SK-N-SH treated with all-trans-retinoic acid at 6 μM for 48 hours (cell line): ENCODE measurements around the gene CBLN1.

Experiments
- ATAC-seq: fragments of 200-7000 bp; cut with Tn5 transposase; 3 replicates; pipeline ENCODE4 v1.9.1; 2020; ENCODE audit warnings: mild to moderate bottlenecking, moderate library complexity
- ARNTL ChIP-seq: fragments of 450-650 bp; formaldehyde crosslinking; IDR thresholded peaks from 2 replicates; pipeline ENCODE4 v1.5.0; 2020; ENCODE audit warnings: low read depth, mild to moderate bottlenecking, moderate library complexity, borderline replicate concordance
- BACH2 ChIP-seq: fragments of 250-450 bp; sonication (Bioruptor Pico); IDR thresholded peaks from 2 replicates; pipeline ENCODE4 v1.9.0; 2021; ENCODE audit warnings: mild to moderate bottlenecking, borderline replicate concordance
- CSDC2 ChIP-seq: fragments of 250-450 bp; sonication (Bioruptor Pico); IDR thresholded peaks from 2 replicates; pipeline ENCODE4 v1.5.0; 2020; ENCODE audit warnings: mild to moderate bottlenecking, moderate library complexity
- CSRNP3 ChIP-seq: fragments of 250-450 bp; sonication (Bioruptor Pico); IDR thresholded peaks from 2 replicates; pipeline ENCODE4 v1.5.1; 2021; ENCODE audit warnings: mild to moderate bottlenecking, moderate library complexity
- GLIS3 ChIP-seq: fragments of 250-450 bp; sonication (Bioruptor Pico); IDR thresholded peaks from 2 replicates; pipeline ENCODE4 v1.5.0; 2020; ENCODE audit warnings: mild to moderate bottlenecking, moderate library complexity
- ISL1 ChIP-seq: fragments of 250-450 bp; sonication (Bioruptor Pico); IDR thresholded peaks from 2 replicates; pipeline ENCODE4 v2.1.2; 2022; ENCODE audit warnings: mild to moderate bottlenecking, moderate library complexity
- OSR1 ChIP-seq: fragments of 250-450 bp; sonication (Bioruptor Pico); IDR thresholded peaks from 2 replicates; pipeline ENCODE4 v1.8.0; 2022; ENCODE audit warnings: moderate library complexity, mild to moderate bottlenecking, inconsistent platforms
- PATZ1 ChIP-seq: fragments of 250-450 bp; sonication (Bioruptor Pico); IDR thresholded peaks from 2 replicates; pipeline ENCODE4 v1.8.0; 2020; ENCODE audit warnings: mild to moderate bottlenecking, moderate library complexity, borderline replicate concordance
- POU6F1 ChIP-seq: fragments of 250-450 bp; sonication (Bioruptor Pico); IDR thresholded peaks from 2 replicates; pipeline ENCODE4 v1.8.0; 2021; ENCODE audit warnings: low read depth, mild to moderate bottlenecking, moderate library complexity, borderline replicate concordance
- PPARA ChIP-seq: fragments of 250-450 bp; sonication (Bioruptor Pico); IDR thresholded peaks from 2 replicates; pipeline ENCODE4 v1.5.0; 2020; ENCODE audit warnings: mild to moderate bottlenecking, borderline replicate concordance
- RARB ChIP-seq: fragments of 250-450 bp; sonication (Bioruptor Pico); IDR thresholded peaks from 2 replicates; pipeline ENCODE4 v1.8.0; 2021; ENCODE audit warnings: mild to moderate bottlenecking, moderate library complexity
- SNAI2 ChIP-seq: fragments of 250-450 bp; sonication (Bioruptor Pico); IDR thresholded peaks from 2 replicates; pipeline ENCODE4 v1.5.0; 2020; ENCODE audit warnings: mild to moderate bottlenecking, moderate library complexity
- TCF4 ChIP-seq: fragments of 250-450 bp; sonication (Bioruptor Pico); IDR thresholded peaks from 2 replicates; pipeline ENCODE4 v1.8.0; 2021; ENCODE audit warnings: mild to moderate bottlenecking, moderate library complexity, borderline replicate concordance
- TOX ChIP-seq: fragments of 250-450 bp; sonication (Bioruptor Pico); IDR thresholded peaks from 2 replicates; pipeline ENCODE4 v1.8.0; 2021; ENCODE audit warnings: mild to moderate bottlenecking, moderate library complexity, borderline replicate concordance
- TSHZ2 ChIP-seq: fragments of 250-450 bp; sonication (Bioruptor Pico); IDR thresholded peaks from 2 replicates; pipeline ENCODE4 v1.5.0; 2020; ENCODE audit warnings: mild to moderate bottlenecking, moderate library complexity
- ZC3H10 ChIP-seq: fragments of 250-450 bp; sonication (Bioruptor Pico); IDR thresholded peaks from 2 replicates; pipeline ENCODE4 v1.5.1; 2021; ENCODE audit warnings: mild to moderate bottlenecking, moderate library complexity
- ZFP3 ChIP-seq: fragments of 250-450 bp; sonication (Bioruptor Pico); IDR thresholded peaks from 2 replicates; pipeline ENCODE4 v1.5.0; 2020; ENCODE audit warnings: mild to moderate bottlenecking, moderate library complexity
- ZFP30 ChIP-seq: fragments of 450-650 bp; formaldehyde crosslinking; IDR thresholded peaks from 2 replicates; pipeline ENCODE4 v1.5.0; 2022; ENCODE audit warnings: mild to moderate bottlenecking, moderate library complexity
- ZNF70 ChIP-seq: fragments of 450-650 bp; formaldehyde crosslinking; IDR thresholded peaks from 2 replicates; pipeline ENCODE4 v1.5.0; 2020; ENCODE audit warnings: mild to moderate bottlenecking, moderate library complexity
- ZNF8 ChIP-seq: fragments of 450-650 bp; formaldehyde crosslinking; IDR thresholded peaks from 2 replicates; pipeline ENCODE4 v1.5.0; 2020; ENCODE audit warnings: mild to moderate bottlenecking, moderate library complexity

Gene CBLN1

GRCh38 chr16:49280105-49280741 is 1.4 kb downstream of the CBLN1 start:
- no peak for TF ChIP-seq SNAI2 (CRISPR knock-in tag)
- TF ChIP-seq ZNF70 = no peak
- TF ChIP-seq TCF4 (CRISPR knock-in tag) = no peak
- no peak for TF ChIP-seq ARNTL (CRISPR knock-in tag)
- TF ChIP-seq TOX (CRISPR knock-in tag) = no peak
- TF ChIP-seq ZC3H10 (CRISPR knock-in tag) = no peak
- no peak for TF ChIP-seq GLIS3 (CRISPR knock-in tag)
- no peak for TF ChIP-seq OSR1 (CRISPR knock-in tag)
- no peak for TF ChIP-seq ZNF8 (CRISPR knock-in tag)
- TF ChIP-seq ZFP3 = no peak
- TF ChIP-seq CSDC2 (CRISPR knock-in tag) = no peak
- TF ChIP-seq PATZ1 = no peak
- TF ChIP-seq POU6F1 (CRISPR knock-in tag) = no peak
- no peak for TF ChIP-seq TSHZ2
- no peak for TF ChIP-seq BACH2 (CRISPR knock-in tag)
- TF ChIP-seq RARB = no peak
- TF ChIP-seq CSRNP3 (CRISPR knock-in tag) = no peak
- no peak for TF ChIP-seq PPARA (CRISPR knock-in tag)
- no peak for TF ChIP-seq ZFP30
- ATAC-seq = no peak

GRCh38 chr16:49278944-49279725 is 2.5 kb downstream of the CBLN1 start:
- ATAC-seq = no peak
- TF ChIP-seq ISL1 (CRISPR knock-in tag) (no peak), TCF4 (CRISPR knock-in tag) (no peak), ZFP30 (no peak), ZFP3 (no peak)

- no peak for ATAC-seq
- TF ChIP-seq ZNF70 (no peak), POU6F1 (CRISPR knock-in tag) (no peak)
These were observed 3.1 kb downstream of the CBLN1 start for GRCh38 chr16:49278567-49278827.
